Measurements from ENCODE around the gene MSI2. TPM values are rescaled to one million over a fixed set of nuclear protein-coding genes. Genes with fewer than 3 reads are reported as not detected.

MSI2 gene
- total and polyA plus RNA-seq, 8 donors, result 35.0 to 49.5 (median 47.5) TPM

DNA sequence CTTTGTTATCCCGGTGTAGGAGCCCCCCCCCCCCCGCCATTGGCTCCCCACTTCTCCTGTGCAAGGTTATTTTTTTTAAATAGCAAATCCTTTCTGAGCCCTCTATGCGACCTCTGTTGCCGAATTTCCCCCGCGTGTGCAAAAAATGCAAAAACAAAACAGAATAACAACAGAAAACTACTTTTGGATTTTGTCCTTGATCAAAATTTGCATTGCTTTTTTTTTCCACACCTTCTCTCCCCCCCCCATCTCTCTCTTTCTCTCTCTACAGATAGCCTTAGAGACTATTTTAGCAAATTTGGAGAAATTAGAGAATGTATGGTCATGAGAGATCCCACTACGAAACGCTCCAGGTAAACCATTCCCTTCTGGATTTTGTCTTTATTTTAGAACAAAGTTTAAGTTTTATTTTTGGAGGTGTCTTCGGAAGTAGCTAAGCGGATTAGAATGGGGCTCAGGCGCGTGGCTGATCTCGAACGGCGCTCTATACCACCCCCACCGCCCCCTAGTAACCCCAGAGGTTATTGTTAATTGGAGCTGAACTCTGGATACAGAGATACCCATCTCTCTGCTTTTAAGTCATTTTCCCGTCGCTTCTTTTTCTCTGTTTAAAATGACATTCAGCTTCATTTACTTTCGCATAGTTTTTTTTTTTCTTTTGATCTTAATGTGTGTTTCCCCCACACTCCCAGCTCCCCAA is 1.0 kb downstream of the MSI2 start:
- peaks cover 0 to 9% of the 10 kb centered on the region in 2 donors for H3K27me3 ChIP-seq
- no peaks in the 10 kb centered on the region for H3K9me3 ChIP-seq
- intact Hi-C loops (cut with DNase I), result no loop called here
- H3K36me3 ChIP-seq, result peaks cover 0 to 5% of the 10 kb centered on the region in 2 donors
- ATAC-seq (no peak), DNase-seq (peak in 1 of 4 donors; percentile 20)
- peaks cover 8 to 34% of the 10 kb centered on the region in 2 donors for H3K4me1 ChIP-seq
- no peak for TF ChIP-seq CTCF (IDR thresholded peaks at IDR 0.05)
- H3K27ac ChIP-seq, result no peak overlapping the region
- peak overlapping the region; percentile 71 to 80 for H3K4me3 ChIP-seq

GRCh38 chr17:57257895-57258851 is 1.9 kb downstream of the MSI2 start:
- H3K36me3 ChIP-seq, result peaks cover 0 to 10% of the 10 kb centered on the region in 2 donors
- ATAC-seq (no peak), DNase-seq (peak in 1 of 4 donors; percentile 21)
- H3K4me1 ChIP-seq, result peaks cover 8 to 34% of the 10 kb centered on the region in 2 donors
- intact Hi-C loops (cut with DNase I), result no loop called here
- H3K4me3 ChIP-seq, result peak overlapping the region; percentile 71 to 80
- no peaks in the 10 kb centered on the region for H3K9me3 ChIP-seq
- peaks cover 0 to 9% of the 10 kb centered on the region in 2 donors for H3K27me3 ChIP-seq
- no peak overlapping the region for H3K27ac ChIP-seq
- TF ChIP-seq CTCF (IDR thresholded peaks at IDR 0.05), result no peak

DNA sequence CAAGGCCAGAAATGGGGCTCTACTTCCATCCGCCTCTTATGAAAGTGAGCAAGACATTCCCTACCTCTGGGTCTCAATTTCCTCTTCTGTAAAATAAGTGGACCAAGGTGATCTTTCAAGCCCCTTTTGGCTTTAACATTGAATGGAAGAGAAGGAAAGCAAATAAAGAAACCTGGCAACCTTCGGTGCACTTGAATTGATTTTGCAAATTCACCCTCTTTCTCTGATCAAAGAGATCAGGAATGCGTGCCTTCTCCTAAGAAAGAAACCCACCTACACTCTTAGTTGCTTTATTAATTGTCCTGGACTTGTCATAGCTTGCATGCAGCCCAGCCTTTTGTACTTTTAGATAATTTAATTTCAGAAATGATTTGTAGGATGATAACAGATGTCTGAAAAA is 3.0 kb downstream of the MSI2 start:
- Histone ChIP-seq H3K4me1 (peaks cover 8 to 34% of the 10 kb centered on the region in 2 donors), H3K27me3 (peaks cover 0 to 9% of the 10 kb centered on the region in 2 donors), H3K27ac (no peak overlapping the region), H3K9me3 (no peaks in the 10 kb centered on the region), H3K36me3 (peaks cover 0 to 20% of the 10 kb centered on the region in 2 donors), H3K4me3 (no peak overlapping the region)
- no peak for TF ChIP-seq CTCF (IDR thresholded peaks at IDR 0.05)
- ATAC-seq (no peak), DNase-seq (no peak)
- intact Hi-C loops (cut with DNase I), result no loop called here

- H3K9me3 ChIP-seq, result no peaks in the 10 kb centered on the region
- no peak for TF ChIP-seq CTCF (IDR thresholded peaks at IDR 0.05)
- H3K36me3 ChIP-seq, result peaks cover 0 to 25% of the 10 kb centered on the region in 2 donors
- no peak overlapping the region for H3K4me3 ChIP-seq
- no peak overlapping the region for H3K27ac ChIP-seq
- intact Hi-C loops (cut with DNase I), result no loop called here
- H3K4me1 ChIP-seq, result peaks cover 8 to 34% of the 10 kb centered on the region in 2 donors
- ATAC-seq (no peak), DNase-seq (no peak)
- H3K27me3 ChIP-seq, result peaks cover 0 to 9% of the 10 kb centered on the region in 2 donors
Observed at GRCh38 chr17:57259817-57260216, 3.5 kb downstream of the MSI2 start.

All from left lung (tissue), 10 donors.